ENCODE measurements around the gene SSC5D. TPM values are rescaled to one million over a fixed set of nuclear protein-coding genes. Genes with fewer than 3 reads are reported as not detected.
A peak's percentile ranks its signal among the peaks of the same experiment; 100 is the strongest.

The SSC5D gene
- total and polyA plus RNA-seq, 9 of the 15 experiments (the other 6 are each of a cell fraction or from before 2014, with no cell fraction given): 0.04 to 0.71 (median 0.14) TPM; not detected in 2

- no peak for TF ChIP-seq BCLAF1 (IDR thresholded peaks at IDR 0.05; ENCODE audit: borderline replicate concordance in 1 of 2, control insufficient read depth in 1 of 2, low read depth in 2 of 2, low read length in 1 of 2)
- TF ChIP-seq SRSF3 (IDR thresholded peaks at IDR 0.05; ENCODE audit: insufficient read depth, low read length): no peak
- no peak for TF ChIP-seq LCOR (CRISPR knock-in tag; IDR thresholded peaks at IDR 0.05)
- no peak for TF ChIP-seq RREB1 (CRISPR knock-in tag; IDR thresholded peaks at IDR 0.05)
- TF ChIP-seq ZNF134 (CRISPR knock-in tag; conservative IDR thresholded peaks at IDR 0.05): no peak
- no peak for TF ChIP-seq CHAMP1 (IDR thresholded peaks at IDR 0.05)
- TF ChIP-seq MBD2 (IDR thresholded peaks at IDR 0.05; ENCODE audit: borderline replicate concordance, low read depth): peak; percentile 36
- no peak for TF ChIP-seq TRIM28 (IDR thresholded peaks at IDR 0.05)
- no peak for TF ChIP-seq ZNF79 (CRISPR knock-in tag; IDR thresholded peaks at IDR 0.05; ENCODE audit: low read depth)
- TF ChIP-seq EZH2 (IDR thresholded peaks at IDR 0.05; ENCODE audit: borderline replicate concordance, low read depth, low read length): no peak
- no peak for TF ChIP-seq NR0B1 (IDR thresholded peaks at IDR 0.05; ENCODE audit: partially characterized antibody)
- TF ChIP-seq CREBBP (IDR thresholded peaks at IDR 0.05; ENCODE audit: low read depth, low read length): no peak
- no peak for TF ChIP-seq FOXA1 (IDR thresholded peaks at IDR 0.05; ENCODE audit: borderline replicate concordance)
- no peak for TF ChIP-seq CHD4 (IDR thresholded peaks at IDR 0.05; ENCODE audit: insufficient read depth, insufficient replicate concordance, low read depth, low read length, poor library complexity, severe bottlenecking)
Observed at GRCh38 chr19:55544776-55545439, 56.7 kb downstream of the SSC5D start (continued).
